ENCODE results near the gene LRRIQ4.

LRRIQ4 gene

GRCh38 chr3:169812332-169813235 lies at the start of gene LRRIQ4, which contains the start of gene LRRC34:
Gene LRRIQ4 (plus strand): TSS chr3:169812870. CDS start chr3:169821922, 9,052 bp downstream.
Gene LRRC34 (minus strand): TSS chr3:169812904. CDS start chr3:169812548, 356 bp downstream.
- DNase-seq (ENCODE audit: low read depth in 4 of 4, low spot score in 1 of 4): peak; percentile 41 to 63 (median 54)

GRCh38 chr3:169764312-169764881 lies 48.3 kb upstream of the LRRIQ4 start:
- peak in 2 of 4 experiments; percentile 34 to 50 for DNase-seq (ENCODE audit: low read depth in 4 of 4, low spot score in 1 of 4)

GRCh38 chr3:169764882-169765612 lies 47.6 kb upstream of the LRRIQ4 start, which contains the start of gene TERC:
Gene TERC (minus strand): TSS chr3:169765060.
- DNase-seq (ENCODE audit: low read depth in 4 of 4, low spot score in 1 of 4): peak; percentile 74 to 87 (median 80)

- DNase-seq (ENCODE audit: low read depth in 4 of 4, low spot score in 1 of 4): peak in 2 of 4 experiments; percentile 43 to 50
Measured at GRCh38 chr3:169769287-169770181, 43.1 kb upstream of the LRRIQ4 start, which contains the start of gene ACTRT3. Gene ACTRT3 (minus strand): TSS chr3:169769561. CDS start chr3:169769520, 41 bp downstream.

- DNase-seq (ENCODE audit: low read depth in 4 of 4, low spot score in 1 of 4): peak in 2 of 4 experiments; percentile 26 to 28
Measured at GRCh38 chr3:169771497-169772304, 41.0 kb upstream of the LRRIQ4 start.

GRCh38 chr3:169772305-169772896 lies 40.3 kb upstream of the LRRIQ4 start:
- DNase-seq (ENCODE audit: low read depth in 4 of 4, low spot score in 1 of 4): peak in 2 of 4 experiments; percentile 53 to 57

- peak; percentile 77 to 90 (median 82) for DNase-seq (ENCODE audit: low read depth in 4 of 4, low spot score in 1 of 4)
Measured at GRCh38 chr3:169772897-169773816, 39.5 kb upstream of the LRRIQ4 start, which contains the start of gene MYNN. Gene MYNN (plus strand): TSS chr3:169773396. CDS start chr3:169774296, 900 bp downstream.

GRCh38 chr3:169774186-169774585 lies 38.5 kb upstream of the LRRIQ4 start:
- DNase-seq (ENCODE audit: low read depth in 4 of 4, low spot score in 1 of 4): no peak

DNA sequence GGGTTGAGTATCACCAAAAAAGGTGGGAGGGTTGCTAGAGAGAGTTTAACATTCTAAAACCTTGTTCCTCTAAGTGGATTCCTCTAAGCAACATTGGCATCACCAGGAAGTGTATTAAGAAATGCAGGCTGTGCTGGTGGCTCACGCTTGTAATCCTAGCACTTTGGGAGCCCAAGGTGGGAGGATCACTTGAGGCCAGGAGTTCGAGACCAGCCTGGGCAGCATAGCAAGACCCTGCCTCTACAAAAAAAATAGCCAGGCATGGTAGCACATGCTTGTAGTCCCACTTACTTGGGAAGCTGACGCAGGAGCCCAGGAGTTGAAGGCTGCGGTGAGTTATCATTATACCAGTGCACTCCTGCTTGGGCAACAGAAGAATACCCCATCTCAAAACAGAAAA lies 34.8 kb upstream of the LRRIQ4 start:
- no peak for DNase-seq (ENCODE audit: low read depth in 4 of 4, low spot score in 1 of 4)

- no peak for DNase-seq (ENCODE audit: low read depth in 4 of 4, low spot score in 1 of 4)
Measured at GRCh38 chr3:169780742-169781141, 31.9 kb upstream of the LRRIQ4 start.

- no peak for DNase-seq (ENCODE audit: low read depth in 4 of 4, low spot score in 1 of 4)
Measured at GRCh38 chr3:169781209-169781855, 31.3 kb upstream of the LRRIQ4 start.

GRCh38 chr3:169787120-169787519 lies 25.6 kb upstream of the LRRIQ4 start:
- DNase-seq (ENCODE audit: low read depth in 4 of 4, low spot score in 1 of 4): no peak

DNA sequence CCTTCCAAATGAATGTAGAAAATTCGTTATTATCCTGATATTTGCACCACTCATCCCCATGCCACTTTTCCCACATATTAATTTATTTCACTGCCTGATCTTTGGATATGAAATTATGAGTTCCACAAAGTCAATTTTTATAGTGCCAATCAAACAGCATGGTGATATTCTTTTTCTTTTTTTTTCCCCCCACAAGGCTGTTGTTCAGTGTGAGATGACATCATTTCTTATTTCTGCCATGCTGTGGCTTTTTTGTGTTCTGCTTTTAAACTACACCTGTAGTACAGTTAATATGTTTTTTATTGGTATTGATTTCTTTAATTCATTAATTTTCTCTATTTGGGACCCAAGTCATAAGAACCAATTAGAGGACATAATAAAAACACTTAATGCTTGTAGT lies 24.9 kb upstream of the LRRIQ4 start:
- no peak for DNase-seq (ENCODE audit: low read depth in 4 of 4, low spot score in 1 of 4)

GRCh38 chr3:169790219-169790618 lies 22.5 kb upstream of the LRRIQ4 start:
- no peak for DNase-seq (ENCODE audit: low read depth in 4 of 4, low spot score in 1 of 4)

DNA sequence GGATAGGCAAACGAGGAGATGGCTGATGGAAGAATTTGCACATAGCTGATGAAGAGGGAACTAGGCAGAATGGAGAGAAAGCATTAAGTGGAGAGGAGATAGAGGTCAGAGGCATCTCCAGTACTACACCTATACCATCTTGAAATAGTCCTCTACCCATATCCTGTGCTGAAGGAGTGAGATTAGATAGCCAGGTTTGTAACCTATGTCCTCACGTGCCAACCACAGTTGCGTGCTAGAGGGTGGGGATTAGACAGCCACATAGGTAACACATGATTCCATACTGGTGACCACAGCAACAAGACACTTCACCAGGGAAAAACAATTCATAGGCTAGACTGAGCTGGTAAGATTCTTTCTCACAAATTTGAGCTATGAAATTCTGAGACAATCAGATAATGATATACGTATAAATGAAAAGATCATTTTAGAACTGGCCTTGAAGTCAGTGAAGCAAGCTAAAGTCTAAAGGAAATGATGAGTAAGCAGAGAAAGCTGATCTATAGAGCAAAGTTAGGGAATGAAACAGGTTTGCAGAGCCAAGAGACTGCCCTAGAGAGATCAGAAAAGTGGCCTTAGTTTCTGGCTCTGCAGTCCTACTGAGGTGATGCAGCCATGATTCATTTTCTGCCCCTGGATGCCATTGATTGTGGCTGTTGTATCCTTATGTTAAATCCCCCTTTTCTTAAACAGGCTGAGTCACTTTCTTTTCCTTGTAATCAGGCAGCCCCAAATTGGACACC lies 21.8 kb upstream of the LRRIQ4 start:
- no peak for DNase-seq (ENCODE audit: low read depth in 4 of 4, low spot score in 1 of 4)

DNA sequence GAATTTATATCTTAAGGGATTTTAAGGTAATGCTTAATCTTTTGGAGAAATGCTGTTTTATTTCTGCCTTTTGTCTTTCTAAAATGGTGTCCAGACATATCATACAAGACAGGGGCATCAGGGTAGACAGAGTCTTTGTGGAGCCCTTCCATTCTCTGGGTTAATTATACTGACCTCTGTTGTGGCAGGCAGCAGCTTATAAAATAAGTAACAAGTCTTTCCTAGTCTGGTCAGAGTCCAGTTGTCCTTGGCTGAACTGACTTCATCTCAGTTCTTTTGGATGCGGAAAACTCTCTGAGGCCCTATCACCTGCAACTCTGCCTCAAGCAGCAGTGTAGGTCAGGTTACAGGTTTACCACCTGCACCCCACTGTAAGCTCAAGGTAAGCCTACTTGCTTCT lies 20.3 kb upstream of the LRRIQ4 start:
- DNase-seq (ENCODE audit: low read depth in 4 of 4, low spot score in 1 of 4): no peak

GRCh38 chr3:169804681-169805080 lies 8.0 kb upstream of the LRRIQ4 start:
- DNase-seq (ENCODE audit: low read depth in 4 of 4, low spot score in 1 of 4): no peak

Measured in stimulated activated CD4-positive, alpha-beta T cell treated with anti-CD3 and anti-CD28 coated beads, Interleukin-1b, Interleukin-23, amount 100 ng/mL, for 24 hours (primary cell).